B cell (primary cell): ENCODE measurements around the gene PDE3A.

ENCODE experiments used
- EZH2 ChIP-seq: IDR thresholded peaks from 2 replicates; pipeline ENCODE4 v1.6.1; 2012; ENCODE audit warnings: borderline replicate concordance, low read depth, mild to moderate bottlenecking, moderate library complexity, low read length; ENCODE audit not compliant: insufficient read depth, poor library complexity, severe bottlenecking
- TF ChIP-seq, protein P1 (sequence below): fragments of 200-600 bp; IDR thresholded peaks from one replicate; pipeline ENCODE4 v1.8.0; 2022; ENCODE audit warnings: antibody characterized with exemption, mild to moderate bottlenecking

DNA sequence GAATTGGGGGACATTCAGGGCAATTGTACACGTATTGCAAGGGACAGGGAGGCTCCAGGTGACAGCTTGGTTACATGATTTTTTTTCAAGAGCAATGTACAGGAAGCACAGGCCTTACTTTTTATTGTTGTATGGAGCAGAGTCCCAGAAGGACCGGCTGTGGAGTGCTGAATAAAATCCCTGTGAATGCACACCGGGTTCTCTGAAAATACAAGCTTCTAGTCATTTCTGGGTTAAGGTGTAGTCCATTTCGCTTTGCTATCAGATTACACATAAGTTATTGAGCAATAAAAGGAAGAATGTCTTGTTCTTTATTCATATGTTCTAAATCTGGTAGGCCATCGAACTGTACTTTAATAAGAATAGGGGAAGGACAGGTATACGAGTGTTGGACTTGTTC is 52.2 kb downstream of the PDE3A start:
- TF ChIP-seq, protein P1, sequence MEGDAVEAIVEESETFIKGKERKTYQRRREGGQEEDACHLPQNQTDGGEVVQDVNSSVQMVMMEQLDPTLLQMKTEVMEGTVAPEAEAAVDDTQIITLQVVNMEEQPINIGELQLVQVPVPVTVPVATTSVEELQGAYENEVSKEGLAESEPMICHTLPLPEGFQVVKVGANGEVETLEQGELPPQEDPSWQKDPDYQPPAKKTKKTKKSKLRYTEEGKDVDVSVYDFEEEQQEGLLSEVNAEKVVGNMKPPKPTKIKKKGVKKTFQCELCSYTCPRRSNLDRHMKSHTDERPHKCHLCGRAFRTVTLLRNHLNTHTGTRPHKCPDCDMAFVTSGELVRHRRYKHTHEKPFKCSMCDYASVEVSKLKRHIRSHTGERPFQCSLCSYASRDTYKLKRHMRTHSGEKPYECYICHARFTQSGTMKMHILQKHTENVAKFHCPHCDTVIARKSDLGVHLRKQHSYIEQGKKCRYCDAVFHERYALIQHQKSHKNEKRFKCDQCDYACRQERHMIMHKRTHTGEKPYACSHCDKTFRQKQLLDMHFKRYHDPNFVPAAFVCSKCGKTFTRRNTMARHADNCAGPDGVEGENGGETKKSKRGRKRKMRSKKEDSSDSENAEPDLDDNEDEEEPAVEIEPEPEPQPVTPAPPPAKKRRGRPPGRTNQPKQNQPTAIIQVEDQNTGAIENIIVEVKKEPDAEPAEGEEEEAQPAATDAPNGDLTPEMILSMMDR: no peak
- TF ChIP-seq EZH2: no peak
